Activated gamma-delta T cell treated with anti-CD3 and anti-CD28 coated beads, Interleukin-2, amount 50 U/mL, for 16 hours (primary cell): ENCODE data around the gene TLE5.
"Not testable (repeated sequence)": the region's sequence is repeated elsewhere in the genome, so short reads cannot be mapped to it uniquely, and the experiment has no call there.

Experiments used
- DNase-seq: peaks from one replicate; pipeline ENCODE4 v3.0.0-alpha.2; 2020; ENCODE audit warnings: low read depth

TLE5 gene

DNA sequence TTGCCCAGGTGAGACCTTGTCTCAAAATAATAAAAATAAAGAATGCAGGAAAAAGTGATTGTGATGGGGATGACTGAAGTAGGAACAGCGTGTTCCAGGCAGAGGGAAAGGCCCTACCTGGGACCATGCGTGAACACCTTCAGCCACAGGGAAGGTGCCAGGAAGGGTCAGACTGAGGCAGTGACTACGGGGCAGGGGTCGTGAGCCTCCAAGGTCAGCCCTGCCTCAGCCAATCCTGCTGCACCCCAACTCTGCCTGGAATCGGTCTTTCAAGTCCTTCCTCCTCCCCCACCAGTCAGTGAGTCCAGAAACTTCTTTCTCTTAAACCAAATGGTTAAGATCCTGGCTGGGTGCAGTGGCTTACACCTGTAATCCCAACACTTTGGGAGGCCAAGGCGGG is 17.1 kb downstream of the TLE5 start:
- DNase-seq = no peak

- DNase-seq = no peak
Observed at GRCh38 chr19:3042621-3043267, 19.6 kb downstream of the TLE5 start.

DNA sequence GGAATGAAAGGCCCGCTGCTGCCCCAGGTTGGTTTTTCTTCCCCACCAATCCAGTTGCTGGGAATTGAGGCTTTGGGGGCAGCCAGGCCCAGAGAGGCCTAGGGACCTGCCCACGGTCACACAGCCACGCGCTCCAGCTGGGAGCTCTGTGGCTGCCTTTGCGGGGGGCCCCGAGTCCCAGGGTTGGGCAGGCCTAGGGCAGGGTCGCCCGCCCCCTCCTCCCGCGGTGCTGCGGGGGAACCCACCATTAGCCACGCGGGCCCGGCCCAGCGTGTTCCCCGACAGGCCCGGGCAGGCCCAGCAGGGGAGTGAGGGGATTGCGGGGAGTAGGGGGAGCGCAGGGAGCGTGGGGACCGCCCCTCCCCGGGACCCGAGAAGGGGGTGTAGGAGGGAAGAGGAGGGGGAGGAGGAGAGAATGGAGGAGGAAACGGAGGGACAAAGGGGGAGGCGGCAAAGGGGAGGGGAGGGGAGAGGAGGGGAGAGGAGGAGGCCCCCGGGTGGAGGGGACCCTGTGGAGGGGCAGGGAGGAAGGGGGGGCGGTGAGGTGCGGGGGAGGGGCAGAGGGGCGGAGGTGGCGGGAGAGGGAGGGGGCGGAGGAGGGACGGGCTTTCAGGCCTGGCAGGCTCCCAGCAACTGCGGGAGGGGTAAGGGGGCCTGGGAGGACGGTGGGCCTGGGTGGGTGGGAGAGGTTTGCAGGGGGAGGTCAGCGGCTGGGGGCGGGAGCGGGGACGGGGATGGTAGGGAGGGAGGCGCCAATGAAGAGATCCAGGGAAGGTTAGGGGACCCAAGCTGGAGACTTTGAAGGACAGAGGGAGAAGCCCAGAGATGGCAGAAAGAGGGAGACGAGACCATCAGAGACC is 20.3 kb downstream of the TLE5 start:
- no peak for DNase-seq

DNA sequence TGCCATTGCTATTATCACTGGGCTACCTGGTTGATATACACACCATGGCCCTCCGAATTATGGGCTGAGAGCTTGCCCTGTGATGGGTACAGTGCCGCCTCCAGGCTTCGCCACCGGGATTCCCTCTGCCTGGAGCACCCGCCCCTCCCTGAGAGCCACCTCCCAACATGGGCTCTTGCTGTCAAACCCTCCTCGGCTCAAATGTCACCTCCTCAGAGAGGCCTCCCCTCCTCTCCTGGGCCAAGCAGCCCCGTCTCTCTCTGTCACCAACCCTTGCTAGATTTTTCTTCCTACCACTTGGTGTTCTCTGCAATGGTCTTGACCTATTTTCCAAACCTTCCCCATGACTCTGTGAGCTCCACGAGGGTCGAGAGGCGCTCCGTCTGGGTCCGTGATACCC is 21.0 kb downstream of the TLE5 start:
- DNase-seq = no peak

- DNase-seq = no peak
Observed at GRCh38 chr19:3039641-3040077, 22.6 kb downstream of the TLE5 start.

- no peak for DNase-seq
Observed at GRCh38 chr19:3039125-3039524, 23.2 kb downstream of the TLE5 start.

- no peak for DNase-seq
Observed at GRCh38 chr19:3038214-3038613, 24.1 kb downstream of the TLE5 start.

GRCh38 chr19:3036977-3037544 is 25.2 kb downstream of the TLE5 start:
- DNase-seq = not testable (repeated sequence)

DNA sequence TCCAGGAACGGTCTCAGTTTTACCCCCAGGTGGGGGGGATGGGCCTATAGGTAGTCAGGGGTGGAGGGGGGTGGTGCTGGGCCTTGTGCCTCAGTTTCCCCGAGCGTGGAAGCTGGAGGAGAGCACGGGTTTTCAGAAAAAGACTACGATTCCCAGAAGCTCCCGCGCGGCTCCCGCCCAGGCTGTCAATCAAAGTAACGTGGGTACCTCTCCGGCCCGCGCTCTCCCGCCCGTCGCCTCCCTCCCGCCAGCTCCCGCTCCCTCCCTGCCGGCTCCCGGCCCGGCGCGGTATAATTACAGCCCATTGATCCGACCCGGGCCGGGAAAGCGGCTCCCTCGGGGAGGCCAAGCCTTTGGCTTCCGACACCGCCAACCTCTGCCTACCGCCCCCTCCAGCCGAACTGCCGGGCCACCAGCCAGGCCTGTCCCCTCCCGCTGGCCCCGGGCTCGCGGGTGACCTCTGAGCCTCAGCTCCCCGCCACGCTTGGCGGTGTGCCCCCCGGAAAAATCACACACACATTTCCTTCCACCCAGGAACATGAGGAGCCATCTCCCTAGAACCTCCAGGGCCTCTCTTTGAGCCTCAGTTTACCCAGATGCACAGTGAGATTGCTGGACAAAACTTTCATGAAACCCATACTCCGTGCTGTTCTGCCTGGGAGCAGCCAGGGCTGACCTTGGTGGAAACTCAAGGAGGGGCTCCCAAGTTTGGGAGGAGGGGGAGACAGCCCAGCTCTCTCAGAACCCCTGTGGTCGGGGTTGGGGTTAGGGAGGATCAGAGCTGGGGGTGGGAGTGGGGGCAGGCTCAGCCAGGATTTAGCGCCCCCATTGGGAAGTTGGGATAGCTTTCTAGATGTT is 25.9 kb downstream of the TLE5 start:
- DNase-seq = peak; percentile 73

DNA sequence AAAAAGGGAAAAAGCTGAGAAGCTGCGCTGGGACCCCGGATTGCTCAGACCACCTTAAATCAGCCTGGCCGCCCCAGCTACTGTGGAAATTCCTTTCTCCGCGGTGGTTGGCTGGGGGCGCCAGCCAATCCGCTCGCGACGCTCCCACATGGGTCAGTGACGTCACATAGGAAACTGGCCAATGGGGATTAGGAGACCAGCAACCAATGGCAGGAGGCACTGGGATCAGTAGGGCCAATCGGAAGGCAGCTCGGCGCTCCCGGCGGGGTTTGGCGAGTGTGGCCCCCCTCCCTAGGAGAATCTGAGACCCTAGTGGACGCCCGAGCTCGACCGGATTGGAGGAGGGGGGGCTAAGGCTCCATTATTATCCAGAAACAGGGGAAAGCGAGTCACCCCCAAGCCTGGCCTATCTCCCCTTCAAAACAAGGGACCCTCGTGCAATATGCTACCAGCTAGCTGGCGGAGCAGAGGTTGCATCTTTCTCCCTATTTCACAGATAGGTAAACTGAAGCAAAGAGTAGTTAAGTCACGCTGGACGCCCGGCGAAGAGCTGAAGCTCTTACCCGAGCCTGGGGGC is 26.7 kb downstream of the TLE5 start:
- DNase-seq = peak; percentile 89

GRCh38 chr19:3034656-3035541 is 27.4 kb downstream of the TLE5 start:
- no peak for DNase-seq

DNA sequence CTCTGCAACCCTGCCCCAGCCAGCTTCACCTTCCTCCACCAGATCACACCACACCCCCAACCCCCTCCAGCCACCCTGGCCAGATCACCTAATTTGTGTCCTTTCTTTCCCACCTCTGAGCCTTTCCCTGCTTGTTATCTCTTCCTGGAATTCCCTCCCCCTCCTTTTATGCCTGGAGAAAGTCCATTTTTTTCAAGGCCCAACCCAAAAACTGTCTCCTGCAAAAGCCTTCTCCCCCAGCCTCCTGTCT is 28.0 kb downstream of the TLE5 start:
- DNase-seq = no peak

- no peak for DNase-seq
Observed at GRCh38 chr19:3033595-3034405, 28.5 kb downstream of the TLE5 start.

DNA sequence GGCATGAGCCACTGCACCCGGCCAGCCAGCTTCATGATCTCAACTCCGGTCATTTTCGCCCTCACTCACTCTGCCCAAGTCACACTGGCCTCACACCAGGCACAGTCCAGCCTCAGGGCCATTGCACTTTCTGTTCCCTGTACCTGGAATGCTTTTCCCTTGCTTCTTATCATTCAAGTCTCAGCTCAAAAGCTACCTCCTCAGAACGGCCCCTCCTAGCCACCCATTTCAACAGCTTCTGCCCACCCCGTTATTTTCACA is 30.8 kb downstream of the TLE5 start:
- no peak for DNase-seq

DNA sequence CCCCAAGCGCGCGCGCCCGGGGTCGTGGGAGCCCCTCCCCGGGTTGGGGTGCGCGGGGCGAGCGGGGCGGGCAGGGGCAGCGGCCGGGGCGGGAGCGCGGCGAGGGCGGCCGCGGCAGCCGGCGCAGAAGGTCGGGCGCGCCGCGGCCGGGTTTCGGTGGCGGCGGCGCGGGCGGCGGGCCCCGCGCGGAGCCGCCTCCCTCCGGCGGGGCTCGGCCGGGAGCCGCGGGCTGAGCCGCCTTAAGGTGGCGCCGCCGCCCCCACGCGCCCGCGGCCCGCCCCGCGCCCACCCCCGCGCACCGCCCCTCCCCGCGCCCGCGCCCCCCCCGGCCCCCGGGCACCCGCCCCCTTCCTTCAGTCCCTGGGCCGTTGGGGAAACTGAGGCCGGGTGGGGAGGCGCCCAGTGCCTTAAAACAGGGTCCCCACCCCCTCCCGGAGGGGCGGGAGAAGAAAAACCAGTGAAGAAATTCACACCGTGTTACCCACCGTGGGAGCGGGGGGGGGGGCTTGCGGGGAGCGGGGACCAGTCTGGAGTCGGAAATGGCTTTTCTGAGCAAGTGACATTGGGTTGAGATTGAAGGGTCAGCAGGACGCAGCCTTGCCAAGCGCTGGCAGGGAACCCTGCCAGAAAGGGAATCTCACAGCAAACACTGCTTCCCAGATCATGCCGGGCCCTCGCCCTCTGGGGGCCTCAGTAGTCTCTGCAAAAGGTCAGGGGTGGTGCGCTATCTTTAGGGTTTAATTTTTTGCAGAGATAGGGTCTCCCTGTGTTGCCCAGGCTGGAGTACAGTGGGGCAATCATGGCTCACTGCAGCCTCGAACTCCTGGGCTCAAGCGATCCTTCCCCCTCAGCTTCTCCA is 33.0 kb downstream of the TLE5 start, which contains the start of gene TLE2:
Gene TLE2 (minus strand): TSS at position 216 of the 859 bp plus-strand sequence. CDS start 376 bp downstream, outside the sequence.
- no peak for DNase-seq

- DNase-seq = no peak
Observed at GRCh38 chr19:3028305-3029064, 33.8 kb downstream of the TLE5 start.

DNA sequence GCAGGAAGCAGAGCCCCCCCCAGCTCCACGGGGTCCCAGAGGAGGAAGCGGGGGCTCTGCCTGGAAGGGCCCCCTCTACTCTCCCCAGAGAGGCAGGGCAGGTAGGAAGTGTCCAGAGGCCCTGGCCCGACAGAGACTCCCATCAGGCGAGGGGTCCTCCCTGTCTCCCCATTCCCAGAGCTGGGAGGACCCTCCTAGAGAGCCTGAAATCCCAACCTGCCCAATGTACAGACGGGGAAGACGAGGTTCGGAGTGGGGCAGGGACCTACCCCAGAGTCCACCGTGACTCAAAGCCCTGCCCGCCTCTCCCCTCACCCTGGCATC is 34.4 kb downstream of the TLE5 start:
- DNase-seq = no peak

DNA sequence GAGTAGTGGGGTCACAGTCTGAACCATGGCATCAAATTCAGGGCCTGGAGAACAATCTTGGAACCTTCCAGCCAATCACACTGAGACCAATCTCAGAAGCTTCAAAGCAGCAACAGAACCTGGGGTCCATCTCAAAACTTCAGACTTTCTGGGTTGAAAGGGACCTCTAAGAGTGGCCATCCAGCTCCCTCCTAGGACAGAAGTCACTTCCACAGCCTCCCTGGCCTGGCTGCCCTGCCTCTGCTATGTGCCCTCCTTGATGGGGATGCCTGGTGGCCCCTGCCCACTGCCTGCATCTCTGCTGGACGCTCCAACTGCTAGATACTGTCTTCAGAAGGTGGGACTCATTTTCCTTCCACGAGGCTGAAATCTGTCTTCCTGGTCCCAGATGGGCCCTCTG is 35.0 kb downstream of the TLE5 start:
- DNase-seq = no peak

DNA sequence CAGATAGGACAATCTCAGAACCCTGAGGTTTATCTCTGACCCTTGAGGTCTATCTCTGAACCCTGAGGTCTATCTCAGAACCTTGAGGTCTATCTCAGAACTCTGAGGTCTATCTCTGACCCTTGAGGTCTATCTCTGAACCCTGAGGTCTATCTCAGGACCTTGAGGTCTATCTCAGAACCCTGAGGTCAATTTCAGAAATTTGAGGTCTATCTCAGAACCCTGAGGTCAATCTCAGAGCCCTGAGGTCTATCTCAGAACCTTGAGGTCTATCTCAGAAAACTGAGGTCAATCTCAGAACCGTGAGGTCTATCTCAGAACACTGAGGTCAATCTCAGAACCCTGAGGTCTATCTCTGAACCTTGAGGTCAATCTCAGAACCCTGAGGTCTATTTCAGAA is 35.5 kb downstream of the TLE5 start:
- no peak for DNase-seq
